ENCODE measurements around the gene PLCH2.

Gene PLCH2

DNA sequence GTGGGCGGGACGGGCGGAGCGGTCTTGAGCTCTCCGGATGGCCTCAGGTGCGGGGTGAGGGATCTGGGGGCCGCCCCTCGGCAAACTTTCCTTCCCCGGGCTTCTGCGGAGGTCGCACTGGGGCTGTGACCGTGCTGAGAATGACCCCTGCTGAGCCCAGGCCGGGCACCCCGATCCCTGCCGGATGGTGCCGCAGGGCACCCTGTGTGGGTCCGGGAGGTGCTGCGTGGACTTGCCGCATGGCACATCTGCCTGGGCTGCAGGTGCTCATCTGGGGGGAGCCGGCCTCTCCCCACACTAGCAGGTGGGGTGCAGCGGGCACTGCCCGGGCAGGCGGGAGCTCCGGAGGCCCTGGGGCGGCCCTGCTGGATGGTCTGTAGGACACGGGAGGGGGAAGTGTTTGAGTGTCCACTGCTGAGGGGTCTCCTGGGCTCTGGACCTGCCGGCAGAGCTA lies 31.9 kb upstream of the PLCH2 start:
- H3K36me3 Mint-ChIP-seq (ENCODE audit: low read depth), result no peaks in the 10 kb centered on the region
- no peak overlapping the region for H3K27ac Mint-ChIP-seq
- TF ChIP-seq, protein P1, sequence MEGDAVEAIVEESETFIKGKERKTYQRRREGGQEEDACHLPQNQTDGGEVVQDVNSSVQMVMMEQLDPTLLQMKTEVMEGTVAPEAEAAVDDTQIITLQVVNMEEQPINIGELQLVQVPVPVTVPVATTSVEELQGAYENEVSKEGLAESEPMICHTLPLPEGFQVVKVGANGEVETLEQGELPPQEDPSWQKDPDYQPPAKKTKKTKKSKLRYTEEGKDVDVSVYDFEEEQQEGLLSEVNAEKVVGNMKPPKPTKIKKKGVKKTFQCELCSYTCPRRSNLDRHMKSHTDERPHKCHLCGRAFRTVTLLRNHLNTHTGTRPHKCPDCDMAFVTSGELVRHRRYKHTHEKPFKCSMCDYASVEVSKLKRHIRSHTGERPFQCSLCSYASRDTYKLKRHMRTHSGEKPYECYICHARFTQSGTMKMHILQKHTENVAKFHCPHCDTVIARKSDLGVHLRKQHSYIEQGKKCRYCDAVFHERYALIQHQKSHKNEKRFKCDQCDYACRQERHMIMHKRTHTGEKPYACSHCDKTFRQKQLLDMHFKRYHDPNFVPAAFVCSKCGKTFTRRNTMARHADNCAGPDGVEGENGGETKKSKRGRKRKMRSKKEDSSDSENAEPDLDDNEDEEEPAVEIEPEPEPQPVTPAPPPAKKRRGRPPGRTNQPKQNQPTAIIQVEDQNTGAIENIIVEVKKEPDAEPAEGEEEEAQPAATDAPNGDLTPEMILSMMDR (IDR thresholded peaks at IDR 0.05; ENCODE audit: unreplicated experiment in 3 of 3), result no peak
- H3K27me3 Mint-ChIP-seq (ENCODE audit: low read depth), result peaks cover 56% of the 10 kb centered on the region
- H3K9me3 Mint-ChIP-seq, result no peaks in the 10 kb centered on the region
- H3K4me1 Mint-ChIP-seq, result no peaks in the 10 kb centered on the region
- H3K4me3 Mint-ChIP-seq, result no peak overlapping the region

DNA sequence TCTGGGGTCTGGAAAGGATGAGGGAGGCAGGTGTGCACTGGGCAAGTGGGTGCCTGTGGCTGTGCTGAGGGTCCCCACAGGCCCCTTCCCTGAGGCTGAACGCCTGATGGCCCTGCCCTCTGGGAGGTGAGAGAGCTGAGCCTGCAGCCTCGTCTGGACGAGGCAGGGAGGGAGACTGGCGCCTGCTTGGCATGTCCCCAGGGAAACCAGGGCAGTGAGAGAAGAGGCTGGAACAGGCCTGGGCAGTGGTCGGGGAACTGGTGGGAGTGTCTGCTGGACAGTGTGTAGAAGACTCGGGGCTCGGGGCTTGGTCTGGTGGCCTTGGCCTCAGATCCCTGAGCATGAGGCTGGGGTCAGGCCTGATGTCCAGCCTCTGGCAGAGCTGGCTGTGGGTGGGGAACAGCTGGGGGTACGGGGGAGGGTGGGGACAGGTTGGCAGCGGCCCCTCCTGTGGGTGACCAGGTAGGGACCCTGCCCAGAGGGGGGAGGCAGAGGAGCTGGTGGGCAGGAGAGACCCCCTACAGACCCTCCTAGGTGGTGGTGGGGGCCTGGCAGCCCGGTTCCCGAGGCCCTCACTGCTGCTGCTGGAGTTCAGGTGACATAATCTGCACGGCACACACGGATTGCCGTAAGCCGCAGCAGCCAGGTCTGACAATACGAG lies 30.8 kb upstream of the PLCH2 start:
- Mint-ChIP-seq H3K4me3 (no peak overlapping the region), H3K4me1 (no peaks in the 10 kb centered on the region), H3K9me3 (no peaks in the 10 kb centered on the region), H3K27ac (no peak overlapping the region), H3K27me3 (ENCODE audit: low read depth) (peaks cover 61% of the 10 kb centered on the region), H3K36me3 (ENCODE audit: low read depth) (no peaks in the 10 kb centered on the region)
- TF ChIP-seq, protein P1 (IDR thresholded peaks at IDR 0.05; ENCODE audit: unreplicated experiment in 3 of 3), result no peak

DNA sequence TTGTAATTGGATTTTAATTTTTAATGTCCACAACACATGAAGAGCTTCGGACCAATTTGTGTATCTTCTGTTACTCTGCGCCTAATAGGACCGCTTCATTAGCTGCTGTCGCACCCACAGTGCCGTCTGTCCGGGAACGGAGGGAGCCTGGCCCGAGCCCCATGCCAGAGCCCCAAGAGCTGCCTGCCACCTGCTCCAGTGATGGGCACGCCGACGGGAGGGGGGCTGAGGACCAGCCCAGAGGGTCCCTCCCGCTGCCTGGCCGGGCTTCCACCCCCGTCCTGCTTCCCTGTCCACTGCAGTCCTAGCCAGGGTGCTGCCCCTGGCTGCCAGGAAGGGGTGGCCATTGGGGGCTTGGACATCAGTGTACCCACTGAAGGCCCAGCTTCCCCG lies 30.3 kb upstream of the PLCH2 start:
- Mint-ChIP-seq H3K27me3 (ENCODE audit: low read depth) (peaks cover 61% of the 10 kb centered on the region), H3K9me3 (no peaks in the 10 kb centered on the region), H3K4me1 (no peaks in the 10 kb centered on the region), H3K27ac (no peak overlapping the region), H3K36me3 (ENCODE audit: low read depth) (no peaks in the 10 kb centered on the region), H3K4me3 (no peak overlapping the region)
- TF ChIP-seq, protein P1 (IDR thresholded peaks at IDR 0.05; ENCODE audit: unreplicated experiment in 3 of 3), result no peak

DNA sequence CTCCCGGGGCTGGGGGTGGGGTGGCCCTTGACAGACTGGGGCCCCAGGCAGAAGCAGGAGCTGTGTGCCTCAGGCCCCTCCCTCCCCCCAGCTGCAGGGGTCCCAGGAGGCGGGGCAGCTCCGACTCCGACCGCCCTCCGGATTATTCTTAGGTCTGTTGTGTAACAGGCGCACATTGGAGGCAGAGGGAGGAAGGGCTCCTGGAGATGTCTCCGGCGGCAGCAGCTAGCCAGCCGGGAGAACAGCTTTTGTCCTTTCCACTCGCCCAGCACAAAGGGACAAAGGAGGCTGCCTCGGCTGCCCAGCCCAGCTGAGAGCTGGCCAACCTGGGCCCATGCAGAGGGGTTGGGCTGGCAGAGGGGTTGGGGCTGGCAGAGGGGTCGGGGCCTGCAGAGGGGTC lies 29.7 kb upstream of the PLCH2 start:
- peaks cover 58% of the 10 kb centered on the region for H3K27me3 Mint-ChIP-seq (ENCODE audit: low read depth)
- no peaks in the 10 kb centered on the region for H3K4me1 Mint-ChIP-seq
- H3K27ac Mint-ChIP-seq, result no peak overlapping the region
- TF ChIP-seq, protein P1 (IDR thresholded peaks at IDR 0.05; ENCODE audit: unreplicated experiment in 3 of 3), result no peak
- H3K9me3 Mint-ChIP-seq, result no peaks in the 10 kb centered on the region
- H3K36me3 Mint-ChIP-seq (ENCODE audit: low read depth), result no peaks in the 10 kb centered on the region
- H3K4me3 Mint-ChIP-seq, result no peak overlapping the region

DNA sequence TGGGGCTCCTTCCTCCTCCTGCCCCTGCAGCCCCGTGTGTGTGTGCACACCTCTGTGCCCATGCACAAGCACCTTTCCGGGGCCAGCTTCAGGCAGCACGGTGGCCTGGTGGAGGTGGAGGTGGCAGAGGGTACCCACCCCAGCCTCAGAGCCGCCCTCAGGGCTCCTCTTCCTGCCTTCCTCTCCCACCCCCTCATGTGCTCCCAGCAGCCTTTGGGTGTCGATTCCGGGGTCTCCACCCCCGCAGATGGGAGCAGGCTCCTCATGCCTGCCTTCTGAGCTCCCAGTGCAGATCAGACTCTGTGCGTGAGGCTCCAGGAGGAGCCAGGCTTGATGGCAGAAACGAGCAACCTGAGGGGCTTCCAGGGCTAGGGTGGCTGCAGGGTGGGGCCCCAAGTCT lies 29.2 kb upstream of the PLCH2 start:
- H3K9me3 Mint-ChIP-seq, result no peaks in the 10 kb centered on the region
- H3K4me1 Mint-ChIP-seq, result no peaks in the 10 kb centered on the region
- no peaks in the 10 kb centered on the region for H3K36me3 Mint-ChIP-seq (ENCODE audit: low read depth)
- H3K27ac Mint-ChIP-seq, result no peak overlapping the region
- H3K4me3 Mint-ChIP-seq, result no peak overlapping the region
- peaks cover 53% of the 10 kb centered on the region for H3K27me3 Mint-ChIP-seq (ENCODE audit: low read depth)
- TF ChIP-seq, protein P1 (IDR thresholded peaks at IDR 0.05; ENCODE audit: unreplicated experiment in 3 of 3), result no peak

All from nephron (organoid).